NCI-H2171 treated with DMSO at 0.1 percent for 48 hours (cell line): ENCODE results near the gene PDRG1.

Experiments
- DNase-seq: peaks from one replicate; lab custom pipeline; 2025; lab: John Stamatoyannopoulos, UW

The PDRG1 gene

DNA sequence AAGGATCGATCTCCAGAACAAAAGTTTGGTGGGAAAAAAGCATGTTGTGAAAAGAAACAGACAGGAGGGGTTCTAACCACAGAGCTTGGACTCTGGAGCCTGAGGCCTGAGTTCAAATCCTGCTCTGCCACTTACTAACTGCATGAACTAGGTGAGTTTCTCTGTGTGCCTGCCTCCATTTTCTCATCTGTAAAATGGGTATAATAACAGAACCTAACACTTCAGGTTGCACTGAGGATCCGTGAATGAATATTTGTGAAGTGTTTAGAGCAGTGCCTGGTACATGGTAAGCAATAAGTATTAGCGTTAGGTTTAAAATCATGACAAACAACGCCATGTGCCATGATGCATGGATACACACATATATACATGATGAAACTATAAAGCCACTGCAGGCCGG is 44.8 kb downstream of the PDRG1 start:
- DNase-seq: no peak

GRCh38 chr20:31906001-31906400 is 45.8 kb downstream of the PDRG1 start:
- DNase-seq: no peak

GRCh38 chr20:31903627-31904386 is 48.0 kb downstream of the PDRG1 start:
- no peak for DNase-seq

DNA sequence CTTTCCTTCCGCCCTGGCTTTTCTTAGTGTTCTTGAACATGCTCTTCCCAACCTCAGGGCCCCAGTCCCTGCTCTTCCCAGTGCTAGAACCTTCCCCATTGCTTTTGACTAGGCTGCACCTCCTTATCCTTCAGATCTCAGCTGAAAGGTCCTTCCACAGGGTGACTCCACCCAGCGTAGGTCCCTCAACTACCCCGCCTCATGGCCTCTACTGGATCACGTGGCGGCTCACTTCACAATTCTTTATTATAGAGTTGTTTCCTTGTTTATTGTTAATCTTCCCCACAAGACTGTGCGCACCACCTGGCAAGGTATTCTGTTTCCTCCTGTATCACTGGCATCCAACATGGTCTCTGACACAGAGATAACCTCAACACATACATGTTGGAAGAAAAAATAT is 50.2 kb downstream of the PDRG1 start:
- peak; percentile 84 for DNase-seq

DNA sequence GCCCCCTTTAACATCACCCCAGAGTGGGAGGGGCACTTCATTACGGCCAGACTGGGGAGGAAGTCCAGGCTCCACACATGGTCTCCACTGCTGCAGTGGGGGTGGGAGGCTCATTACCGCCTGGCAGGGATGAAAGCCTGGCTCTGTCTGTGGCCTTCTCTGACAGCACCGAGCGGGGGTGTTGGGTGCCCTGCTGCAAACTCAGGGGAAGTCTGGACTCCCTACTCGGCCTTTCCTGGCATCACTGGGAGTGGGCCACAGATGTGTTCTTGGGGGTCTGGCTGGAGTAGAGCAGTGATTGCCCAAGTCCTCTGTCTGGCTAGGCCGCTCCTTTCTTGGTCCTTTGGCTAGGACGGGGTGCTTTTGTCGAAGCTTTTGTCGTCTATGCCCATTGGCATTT is 54.3 kb downstream of the PDRG1 start:
- no peak for DNase-seq

DNA sequence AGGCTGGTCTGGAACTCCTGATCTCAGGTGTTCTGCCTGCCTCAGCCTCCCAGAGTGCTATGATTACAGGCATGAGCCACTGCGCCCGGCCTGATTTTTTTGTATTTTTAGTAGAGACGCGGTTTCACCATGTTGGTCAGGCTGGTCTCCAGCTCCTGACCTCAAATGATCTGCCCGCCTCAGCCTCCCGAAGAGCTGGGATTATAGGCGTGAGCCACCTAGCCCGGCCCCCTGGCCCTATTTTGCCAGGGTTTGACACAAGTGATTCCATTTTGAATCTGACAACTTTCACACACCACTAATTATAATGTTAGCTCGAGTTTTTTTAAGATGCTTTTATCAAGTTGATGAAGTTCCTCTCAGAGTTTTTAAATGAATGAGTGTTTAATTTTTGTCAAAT is 55.8 kb downstream of the PDRG1 start:
- DNase-seq: no peak

DNA sequence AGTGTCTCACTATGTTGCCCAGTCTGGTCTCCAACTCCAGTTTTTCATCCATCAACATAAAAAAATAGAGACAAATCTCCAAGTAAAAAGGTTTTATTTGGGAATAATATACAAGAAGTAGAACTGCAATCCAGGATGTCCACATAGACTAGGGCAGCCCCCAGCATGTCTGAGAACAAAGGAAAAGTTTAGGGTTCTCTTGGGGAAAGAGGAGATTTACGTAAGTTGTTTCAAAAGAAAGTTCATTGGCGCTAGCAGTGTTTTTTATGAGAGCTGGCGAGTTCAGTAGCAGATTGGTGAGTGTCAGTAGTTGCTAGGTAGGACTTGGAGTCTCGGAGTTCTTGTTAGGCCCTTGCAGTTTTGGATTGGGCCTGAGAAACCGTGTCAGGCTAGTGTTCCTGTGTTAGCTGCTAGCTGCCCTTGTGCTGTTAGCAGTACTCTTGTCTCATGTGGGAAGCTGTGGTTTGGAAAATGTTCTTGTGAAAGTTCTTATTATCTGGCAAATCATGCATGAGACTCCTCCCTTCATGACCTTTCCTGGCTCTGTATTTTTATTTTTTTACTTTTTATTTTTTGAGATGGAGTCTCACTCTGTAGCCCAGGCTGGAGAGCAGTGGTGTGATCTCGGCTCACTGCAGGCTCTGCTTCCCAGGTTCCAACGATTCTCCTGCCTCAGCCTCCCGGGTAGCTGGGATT is 56.7 kb downstream of the PDRG1 start:
- DNase-seq: no peak
